Natural killer cell (primary cell): ENCODE results near the gene PI4K2B. TPM values are rescaled to one million over a fixed set of nuclear protein-coding genes. Genes with fewer than 3 reads are reported as not detected.
A peak's percentile ranks its signal among the peaks of the same experiment; 100 is the strongest.

ENCODE experiments used
- ATAC-seq, 3 donors: fragments of 150-1000 bp in 2 of 3; fragments of 200-7000 bp in 1 of 3; cut with Tn5 transposase; 1 replicate in 1 of 3; 2 replicates in 2 of 3; pipeline ENCODE4 v1.10.0; 2021; ENCODE audit warnings: mild to moderate bottlenecking in 2 of 3, moderate library complexity in 2 of 3
- DNase-seq, 2 donors: peaks; one replicate each; pipeline versions ENCODE4 v3.0.0 to v3.0.0-alpha.2; 2013 to 2021; ENCODE audit warnings: mixed read lengths in 1 of 2
- H3K27ac ChIP-seq: one replicate; pipeline ENCODE4 v1.5.1; 2013; ENCODE audit warnings: mild to moderate bottlenecking, low read length
- H3K27me3 ChIP-seq: one replicate; pipeline ENCODE4 v1.6.1; 2013; ENCODE audit warnings: low read length; ENCODE audit not compliant: control insufficient read depth, insufficient read depth
- H3K36me3 ChIP-seq: one replicate; pipeline ENCODE4 v1.6.1; 2013; ENCODE audit warnings: low read length; ENCODE audit not compliant: control insufficient read depth, insufficient read depth
- H3K4me1 ChIP-seq: one replicate; pipeline ENCODE4 v1.6.1; 2013; ENCODE audit warnings: low read length; ENCODE audit not compliant: control insufficient read depth, insufficient read depth
- H3K4me3 ChIP-seq: one replicate; pipeline ENCODE4 v1.5.1; 2013; ENCODE audit warnings: low read length
- H3K9me3 ChIP-seq: one replicate; pipeline ENCODE4 v1.6.1; 2013; ENCODE audit warnings: low read length; ENCODE audit not compliant: control insufficient read depth, insufficient read depth
- H3K27ac Mint-ChIP-seq, 2 donors: one replicate each; pipeline ENCODE4 v1.8.0; 2022; ENCODE audit warnings: mild to moderate bottlenecking in 2 of 2, mixed read lengths in 2 of 2, moderate library complexity in 1 of 2
- H3K27me3 Mint-ChIP-seq, 2 donors: one replicate each; pipeline ENCODE4 v1.8.0; 2022; ENCODE audit warnings: low read depth in 2 of 2, mixed read lengths in 2 of 2
- H3K36me3 Mint-ChIP-seq: one replicate; pipeline ENCODE4 v1.8.0; 2022; ENCODE audit warnings: mixed read lengths
- H3K4me1 Mint-ChIP-seq, 2 donors: one replicate each; pipeline ENCODE4 v1.8.0; 2022; ENCODE audit warnings: mixed read lengths in 2 of 2
- H3K4me3 Mint-ChIP-seq: one replicate; pipeline ENCODE4 v1.8.0; 2022; ENCODE audit warnings: mild to moderate bottlenecking, moderate library complexity, mixed read lengths
- H3K9me3 Mint-ChIP-seq, 2 donors: one replicate each; pipeline ENCODE4 v1.8.0; 2022; ENCODE audit warnings: mixed read lengths in 2 of 2
- CTCF ChIP-seq: fragments of 200-600 bp; IDR thresholded peaks from one replicate; pipeline ENCODE4 v1.8.0; 2022; ENCODE audit warnings: antibody characterized with exemption
- WGBS: methylation state at CpG from one replicate; pipeline ENCODE4 v1.1.7; 2013; ENCODE audit warnings: missing lambda C conversion rate; ENCODE audit not compliant: insufficient coverage; 5-methylcytosine and 5-hydroxymethylcytosine counted together
- intact Hi-C: fragments of 100-400 bp; cut with micrococcal nuclease; formaldehyde crosslinking; loops from one replicate; pipeline ENCODE4 v1.14.2; 2022
- total RNA-seq, 4 donors: library from RNA; stranded (reverse); fragments of 120-200 nt in 1 of 4; gene quantifications; one replicate each; pipeline versions ENCODE4 v1.2.3 to v1.2.4, GENCODE V29; 2013 to 2022

The PI4K2B gene
- total RNA-seq, 3 donors from 2014 or later (not counting 1 experiment from before 2014, with no cell fraction given): 12.2 to 14.5 (median 13.0) TPM

- Mint-ChIP-seq H3K4me3 (no peak overlapping the region), H3K36me3 (no peaks in the 10 kb centered on the region), H3K27ac (no peak overlapping the region), H3K4me1 (peaks cover 12 to 18% of the 10 kb centered on the region in 2 donors), H3K9me3 (no peaks in the 10 kb centered on the region), H3K27me3 (peaks cover 0 to 7% of the 10 kb centered on the region in 2 donors)
- Histone ChIP-seq H3K9me3 (no peaks in the 10 kb centered on the region), H3K27ac (peak overlapping the region; percentile 30), H3K4me1 (peaks cover 8% of the 10 kb centered on the region), H3K4me3 (no peak overlapping the region), H3K36me3 (no peaks in the 10 kb centered on the region), H3K27me3 (peaks cover 2% of the 10 kb centered on the region)
- WGBS: 87% methylated on average over 3 of the region's 4 CpGs
- no peak for TF ChIP-seq CTCF
- ATAC-seq (no peak), DNase-seq (no peak)
- intact Hi-C loops: no loop called here
Measured at GRCh38 chr4:25310066-25310802, 76.4 kb downstream of the PI4K2B start.

GRCh38 chr4:25310803-25311166 is 77.0 kb downstream of the PI4K2B start:
- Mint-ChIP-seq H3K9me3 (no peaks in the 10 kb centered on the region), H3K4me3 (no peak overlapping the region), H3K27me3 (peaks cover 0 to 7% of the 10 kb centered on the region in 2 donors), H3K27ac (no peak overlapping the region), H3K4me1 (peaks cover 12 to 18% of the 10 kb centered on the region in 2 donors), H3K36me3 (no peaks in the 10 kb centered on the region)
- ATAC-seq (no peak), DNase-seq (no peak)
- WGBS: 57% methylated on average over 1 of the region's 1 CpG
- Histone ChIP-seq H3K4me1 (peaks cover 8% of the 10 kb centered on the region), H3K36me3 (peaks cover under 1% of the 10 kb centered on the region), H3K9me3 (no peaks in the 10 kb centered on the region), H3K27me3 (peaks cover 2% of the 10 kb centered on the region), H3K4me3 (no peak overlapping the region), H3K27ac (peak overlapping the region; percentile 30)
- intact Hi-C loops: no loop called here
- no peak for TF ChIP-seq CTCF

- Mint-ChIP-seq H3K4me3 (peak within 1 kb of the TSS; percentile 99), H3K27me3 (peaks cover 0 to 7% of the 10 kb centered on the region in 2 donors), H3K27ac (peak within 1 kb of the TSS; percentile 93 to 99), H3K9me3 (no peaks in the 10 kb centered on the region), H3K36me3 (no peaks in the 10 kb centered on the region), H3K4me1 (peaks cover 12 to 18% of the 10 kb centered on the region in 2 donors)
- no peaks in the 10 kb centered on the region for H3K27me3 ChIP-seq
- H3K4me1 ChIP-seq: peaks cover 8% of the 10 kb centered on the region
- TF ChIP-seq CTCF: peak; percentile 100
- DNase-seq: peak; percentile 94 to 97
- H3K36me3 ChIP-seq: peaks cover 6% of the 10 kb centered on the region
- ATAC-seq: peak; percentile 99 to 100 (median 99)
- H3K9me3 ChIP-seq: no peaks in the 10 kb centered on the region
- intact Hi-C loops: loop anchor here (1.0 to 2.0 kb wide), 3 partner anchors 65 to 152 kb away; partner anchors contain the start of genes ANAPC4, PI4K2B and SEPSECS
- under 1% methylated on average over 38 of the region's 40 CpGs for WGBS
- H3K4me3 ChIP-seq: peak within 1 kb of the TSS; percentile 63
- peak within 1 kb of the TSS; percentile 60 for H3K27ac ChIP-seq
Measured at GRCh38 chr4:25312496-25313200, 78.8 kb downstream of the PI4K2B start, which contains the start of gene ZCCHC4. TSS of gene ZCCHC4 (plus strand) at chr4:25312774. CDS start at chr4:25312810, 36 bp downstream.
